HG03060 (cell line): ENCODE results near the gene RBM47.
A peak's percentile ranks its signal among the peaks of the same experiment; 100 is the strongest.

Source experiments
- ATAC-seq: cut with Tn5 transposase; IDR thresholded peaks from one replicate; pipeline ENCODE4 v1.9.1; 2021; ENCODE audit warnings: low read depth, moderate number of reproducible peaks; ENCODE audit not compliant: unreplicated experiment

RBM47 gene

DNA sequence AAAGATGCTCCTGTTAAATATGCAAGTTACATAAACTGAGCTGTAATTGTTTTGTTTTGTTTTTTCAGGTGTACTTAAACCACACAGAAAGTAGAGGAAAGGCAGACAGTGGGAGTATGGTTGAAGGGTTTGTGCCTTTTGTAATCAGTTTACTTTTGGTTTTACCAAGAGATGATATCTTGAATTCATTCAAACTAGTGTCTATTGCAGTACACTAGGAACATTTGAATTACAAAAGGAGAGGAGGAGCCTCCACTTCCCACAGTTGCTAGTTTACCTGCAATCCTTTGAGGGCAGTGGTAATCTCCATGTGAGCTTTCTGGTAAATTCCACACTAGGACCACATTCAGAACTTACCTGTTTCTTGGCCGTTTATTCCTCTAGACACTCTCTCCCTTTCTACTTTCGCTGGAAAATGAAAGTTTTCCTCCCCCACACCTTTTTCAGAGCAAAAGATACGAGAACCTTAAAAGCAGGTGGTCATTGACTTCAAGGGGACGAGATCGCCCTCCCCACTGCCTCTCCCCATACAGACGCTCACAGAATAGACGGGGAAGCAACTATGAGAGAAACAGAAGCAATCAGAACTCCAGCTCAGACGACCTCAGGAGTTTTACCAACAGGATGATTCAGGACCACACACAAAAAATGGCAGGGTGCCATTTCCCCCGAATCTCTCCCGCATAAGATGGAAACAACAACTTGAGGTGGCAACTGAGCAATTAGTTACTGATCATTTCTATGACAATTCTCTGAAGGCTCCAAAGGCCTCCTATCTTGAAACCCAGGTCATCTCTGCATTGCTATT lies 3.3 kb downstream of the RBM47 start:
- ATAC-seq: no peak

DNA sequence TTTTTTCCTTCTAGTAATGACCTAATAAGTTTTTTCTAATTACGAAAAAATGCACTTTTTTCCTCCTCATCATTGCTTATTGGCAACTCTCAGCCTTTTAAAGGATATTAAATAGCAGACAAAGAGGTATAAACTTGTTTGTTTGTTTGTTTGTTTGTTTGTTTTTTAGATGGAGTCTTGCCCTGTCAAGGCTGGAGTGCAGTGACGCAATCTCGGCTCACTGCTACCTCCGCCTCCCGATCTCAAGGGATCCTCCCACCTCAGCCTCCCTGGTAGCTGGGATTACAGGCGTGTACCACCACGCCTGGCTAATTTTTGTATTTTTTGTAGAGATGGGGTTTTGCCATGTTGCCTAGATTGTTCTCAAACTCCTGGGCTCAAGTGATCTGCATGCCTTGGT lies 6.0 kb downstream of the RBM47 start:
- ATAC-seq: no peak

DNA sequence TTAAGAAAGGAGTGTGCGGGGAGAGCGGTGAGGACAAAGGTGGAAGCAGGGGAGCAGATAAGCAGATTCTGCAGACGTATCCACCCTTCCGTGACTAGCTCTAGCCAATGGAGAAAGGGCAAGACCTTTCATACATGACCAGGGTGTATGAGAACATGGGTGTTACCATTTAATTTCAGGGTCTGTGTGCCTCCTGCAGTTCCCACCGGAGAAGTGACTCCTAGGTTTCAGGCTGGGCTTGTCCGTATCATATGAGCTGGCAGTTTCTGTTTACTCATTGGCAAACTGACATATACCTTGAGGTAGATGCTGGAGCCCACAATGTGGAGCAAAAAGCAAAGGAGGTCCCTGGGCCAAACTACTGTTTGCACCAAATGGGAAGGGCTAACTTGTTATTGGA lies 6.8 kb downstream of the RBM47 start:
- no peak for ATAC-seq

DNA sequence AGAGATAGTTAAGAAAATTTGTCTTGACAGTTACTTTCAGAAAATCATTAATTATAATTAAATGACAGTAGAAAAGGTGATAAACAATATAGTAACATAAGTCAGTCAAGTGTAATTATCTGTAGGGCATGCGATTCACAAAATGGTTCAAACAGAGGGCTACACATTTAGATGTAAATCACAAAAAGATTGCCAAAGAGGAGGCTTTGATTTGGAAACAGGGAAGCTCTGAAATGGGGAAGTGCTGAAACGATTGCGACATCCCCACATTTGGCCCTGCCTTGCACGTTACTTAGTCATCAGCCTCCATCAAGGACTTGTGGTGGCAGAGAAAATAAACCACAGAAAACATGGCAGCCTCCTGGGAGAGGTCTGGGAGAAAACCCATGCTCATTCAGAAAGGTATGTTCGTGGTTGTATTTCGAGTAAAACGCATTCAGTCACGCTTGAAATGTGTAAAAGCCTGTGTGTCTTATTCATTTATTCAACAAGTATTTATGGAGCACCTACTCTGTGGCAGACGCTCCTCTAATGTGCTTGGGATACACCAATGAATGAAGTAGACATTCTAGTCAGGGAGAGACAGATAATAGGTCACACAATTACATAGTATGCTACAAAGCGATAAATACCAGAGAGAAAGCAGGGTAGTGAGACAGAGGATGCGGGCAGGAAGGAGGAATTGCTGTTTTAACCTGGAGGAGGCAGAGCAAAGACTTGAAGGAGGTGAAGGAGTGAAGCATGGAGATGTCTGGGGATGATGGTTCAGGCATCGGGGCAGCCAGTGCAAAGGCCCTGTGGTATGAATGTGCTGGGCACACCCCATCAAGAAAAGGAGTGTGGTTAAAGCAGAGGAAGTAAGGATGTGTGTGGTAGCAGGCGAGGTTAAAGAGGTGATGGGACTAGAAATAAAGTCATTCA lies 7.8 kb downstream of the RBM47 start:
- peak; percentile 38 for ATAC-seq

DNA sequence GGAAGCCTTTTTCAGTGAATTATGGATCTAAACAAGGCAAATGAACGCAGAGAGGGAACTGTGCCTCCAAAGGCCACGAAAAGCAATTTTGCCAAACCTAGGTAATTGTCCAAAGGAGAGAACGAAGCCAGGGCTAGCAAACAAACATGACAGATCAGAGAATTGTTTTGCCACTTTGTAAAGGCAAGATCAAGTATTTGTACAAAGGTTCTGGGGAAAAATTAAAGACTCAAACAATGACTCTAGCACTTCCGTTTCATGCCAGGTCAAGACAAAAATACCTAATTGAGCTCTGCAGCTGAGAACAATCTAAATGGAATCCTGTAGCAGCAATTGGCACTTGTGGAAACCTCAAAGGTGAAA lies 8.5 kb downstream of the RBM47 start:
- ATAC-seq: peak; percentile 21

DNA sequence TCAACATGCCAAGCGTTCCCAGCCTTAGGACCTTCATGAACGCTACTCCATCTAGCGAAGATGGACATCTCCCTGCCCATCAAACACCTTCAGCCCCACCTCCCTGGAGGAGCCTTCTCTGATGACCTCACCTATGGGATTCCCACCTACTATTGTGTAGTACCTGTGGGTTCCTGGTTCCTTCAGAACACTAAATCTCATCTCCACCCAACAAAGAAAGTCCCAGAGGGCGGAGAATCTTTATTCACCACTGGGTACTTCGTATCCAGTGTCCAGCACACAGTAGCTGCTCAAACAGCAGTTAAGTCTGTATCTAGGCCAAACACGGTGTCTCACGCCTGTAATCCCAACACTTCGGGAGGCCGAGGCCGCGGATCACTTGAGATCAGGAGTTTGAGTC lies 10.1 kb downstream of the RBM47 start:
- no peak for ATAC-seq

DNA sequence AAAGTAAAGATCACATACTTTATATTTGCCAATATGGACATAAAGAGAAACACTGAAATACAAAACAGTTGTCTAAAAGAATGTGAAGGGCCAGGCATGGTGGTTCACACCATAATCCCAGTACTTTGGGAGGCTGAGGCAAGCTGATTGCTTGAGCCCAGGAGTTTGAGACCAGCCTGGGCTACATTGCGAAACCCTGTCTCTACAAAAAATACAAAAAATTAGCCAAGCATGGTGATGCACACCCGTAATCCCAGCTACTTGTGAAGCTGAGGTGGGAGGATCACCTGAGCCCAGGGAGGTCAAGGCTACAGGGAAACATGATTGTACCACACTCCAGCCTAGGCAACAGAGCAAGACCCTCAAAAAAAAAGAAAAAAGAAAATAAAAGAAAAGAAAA lies 11.8 kb downstream of the RBM47 start:
- no peak for ATAC-seq

DNA sequence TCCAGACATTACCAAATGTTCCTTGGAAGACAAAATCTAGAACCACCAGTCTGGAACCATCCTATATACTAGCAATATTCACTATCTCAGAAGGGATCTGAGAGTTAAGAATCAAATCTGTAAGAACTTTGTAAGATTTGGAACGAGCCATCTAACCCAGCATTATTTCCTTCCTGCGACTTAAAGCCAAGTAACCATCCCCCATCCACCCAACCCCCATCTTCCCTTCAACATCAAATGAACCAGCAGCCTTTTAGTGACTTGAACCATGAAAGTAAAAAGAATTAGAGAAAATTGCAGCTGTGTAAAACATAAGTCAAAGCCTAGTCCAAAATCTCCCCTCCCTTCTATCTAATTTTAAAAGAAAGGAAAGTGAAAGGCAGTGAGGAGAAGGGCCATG lies 15.6 kb downstream of the RBM47 start:
- ATAC-seq: no peak

DNA sequence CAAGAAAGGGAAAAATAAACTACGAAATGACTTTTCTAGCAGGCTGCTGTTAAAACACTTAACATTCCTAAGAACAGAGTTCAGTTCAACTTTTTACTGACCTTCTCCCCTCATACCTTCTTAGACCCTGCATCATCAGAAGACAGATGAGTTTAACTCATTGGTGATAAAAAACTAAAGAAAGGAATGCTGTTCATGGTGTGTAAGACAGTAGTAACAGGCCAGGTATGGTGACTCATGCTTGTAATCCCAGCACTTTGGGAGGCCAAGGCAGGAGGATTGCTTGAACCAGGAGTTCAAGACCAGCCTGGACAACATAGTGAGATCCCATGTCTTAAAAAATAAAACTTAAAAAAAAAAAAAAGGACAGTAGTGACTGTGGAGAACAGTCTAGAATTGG lies 16.2 kb downstream of the RBM47 start:
- ATAC-seq: no peak

DNA sequence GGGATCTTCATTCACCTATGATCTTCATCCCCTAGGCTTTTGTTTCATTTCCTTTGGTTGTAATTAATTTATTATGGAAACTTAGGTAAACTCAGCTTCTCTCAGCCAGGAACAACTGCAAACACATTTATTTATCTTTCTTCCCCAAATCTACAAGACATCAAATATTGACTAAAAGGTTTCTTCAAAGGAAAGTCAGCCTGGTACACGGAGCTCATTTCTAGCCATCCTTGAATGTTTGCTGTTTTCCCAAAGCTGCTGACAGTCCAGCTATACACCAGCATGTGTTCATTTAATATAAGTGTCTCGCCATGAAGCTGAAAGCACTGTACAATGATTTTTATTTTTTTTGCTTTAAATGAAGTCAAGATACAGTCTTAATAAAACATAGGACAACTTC lies 16.8 kb downstream of the RBM47 start:
- ATAC-seq: no peak

DNA sequence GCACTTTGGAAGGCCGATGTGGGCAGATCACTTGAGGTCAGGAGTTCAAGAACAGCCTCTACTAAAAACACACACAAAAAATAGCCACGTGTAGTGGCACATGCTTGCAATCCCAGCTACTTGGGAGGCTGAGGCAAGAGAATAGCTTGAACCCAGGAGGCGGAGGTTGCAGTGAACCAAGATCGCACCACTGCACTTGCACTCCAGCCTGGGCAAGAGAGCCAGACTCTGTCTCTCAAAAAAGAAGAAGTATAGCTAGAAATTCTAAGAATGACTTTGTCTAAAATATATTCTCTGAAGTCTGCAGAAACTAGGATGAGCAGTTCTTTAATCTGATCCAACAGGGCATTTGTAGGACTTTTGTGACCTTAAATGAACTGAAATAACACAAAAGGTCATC lies 17.4 kb downstream of the RBM47 start:
- no peak for ATAC-seq

DNA sequence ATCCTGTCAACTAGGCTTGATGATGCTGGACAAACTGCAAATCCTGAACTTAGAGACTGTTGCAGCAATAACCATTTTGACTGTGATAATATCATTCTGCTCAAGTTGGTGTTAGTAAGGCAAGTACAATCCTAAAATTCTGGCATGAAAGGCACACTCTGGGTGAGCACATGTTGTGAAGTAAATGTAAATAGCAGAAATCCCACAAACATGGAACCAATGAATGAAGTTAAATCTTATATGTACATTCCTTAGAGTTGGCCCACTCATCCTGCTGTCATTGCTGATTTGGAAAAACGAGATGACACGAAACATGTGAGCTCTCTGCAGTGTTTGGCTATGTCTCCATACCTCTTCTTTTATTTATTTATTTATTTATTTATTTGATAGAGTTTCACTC lies 21.0 kb downstream of the RBM47 start:
- no peak for ATAC-seq

DNA sequence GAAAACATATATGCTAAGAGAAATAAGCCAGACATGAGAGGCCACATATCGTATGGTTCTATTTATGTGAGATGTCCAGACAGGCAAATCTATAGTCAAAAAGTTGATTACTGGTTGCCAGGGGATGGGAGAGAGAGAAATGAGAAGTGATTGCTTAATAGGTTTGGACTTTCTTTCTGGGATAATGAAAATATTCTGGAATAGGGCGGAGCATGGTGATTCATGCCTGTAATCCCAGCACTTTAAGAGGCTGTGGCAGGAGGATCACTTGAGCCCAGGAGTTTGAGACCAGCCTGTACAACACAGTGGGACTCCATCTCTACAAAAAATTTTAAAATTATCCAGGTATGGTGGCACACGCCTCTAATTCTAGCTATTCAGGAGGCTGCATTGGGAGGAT lies 22.4 kb downstream of the RBM47 start:
- ATAC-seq: no peak

DNA sequence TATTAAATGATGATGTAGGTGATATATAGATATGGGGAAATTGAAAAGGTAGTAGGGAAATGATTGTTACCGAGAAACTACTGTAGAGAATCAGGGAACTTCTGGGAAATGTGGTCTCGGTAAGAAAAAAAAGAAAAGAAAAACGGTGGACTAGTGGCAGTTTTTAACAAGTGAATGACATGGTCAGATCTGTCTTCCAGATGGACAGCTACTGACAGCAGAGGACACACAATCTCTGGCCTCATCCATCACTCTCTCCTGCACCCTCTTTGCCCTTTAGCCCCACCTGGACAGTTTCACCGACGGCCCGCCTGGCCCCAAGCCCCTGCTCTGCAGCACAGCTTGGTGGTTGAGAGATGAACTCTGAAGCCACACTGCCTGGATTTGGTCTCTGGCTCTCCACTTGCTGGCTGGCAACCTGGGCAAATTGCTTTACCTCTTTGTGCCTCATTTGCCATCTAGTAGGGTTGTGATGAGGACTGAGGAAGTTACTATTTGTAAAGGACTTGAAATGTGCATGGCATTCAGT lies 23.4 kb downstream of the RBM47 start:
- no peak for ATAC-seq

DNA sequence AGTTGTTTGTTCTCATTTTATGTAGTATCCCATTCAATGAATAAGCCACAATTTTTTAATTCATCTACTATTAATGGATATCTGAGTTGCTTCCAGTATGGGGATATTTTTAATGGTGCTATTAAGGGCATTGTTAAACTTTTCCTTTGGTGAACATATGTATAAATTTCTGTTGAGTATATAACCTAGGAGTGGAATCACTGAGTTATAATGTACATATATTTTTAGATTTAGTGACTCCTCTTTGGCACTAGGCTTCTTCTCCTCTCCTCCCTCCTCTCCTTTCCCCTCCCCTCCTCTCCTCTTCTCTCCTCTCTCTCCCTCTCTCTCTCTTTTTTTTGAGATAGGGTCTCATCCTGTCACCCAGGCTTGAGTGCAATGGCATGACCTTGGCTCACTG lies 26.4 kb downstream of the RBM47 start:
- ATAC-seq: no peak

DNA sequence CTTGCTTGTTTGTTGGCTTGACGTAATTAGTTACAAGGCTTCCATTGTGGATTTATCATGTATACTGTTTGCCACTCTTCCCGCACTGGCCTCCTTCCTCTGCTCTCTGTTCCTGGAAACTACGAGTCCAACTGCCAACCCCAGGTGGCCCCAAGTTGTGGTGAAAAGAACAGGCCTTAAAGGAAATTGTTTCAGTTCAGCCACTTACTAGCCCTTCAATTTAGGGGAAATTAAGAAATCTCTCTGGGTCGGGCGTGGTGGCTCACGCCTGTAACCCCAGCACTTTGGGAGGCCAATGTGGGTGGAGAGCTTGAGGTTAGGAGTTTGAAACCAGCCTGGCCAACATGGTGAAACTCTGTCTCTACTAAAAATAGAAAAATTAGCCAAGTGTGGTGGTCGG lies 28.0 kb downstream of the RBM47 start:
- ATAC-seq: no peak

DNA sequence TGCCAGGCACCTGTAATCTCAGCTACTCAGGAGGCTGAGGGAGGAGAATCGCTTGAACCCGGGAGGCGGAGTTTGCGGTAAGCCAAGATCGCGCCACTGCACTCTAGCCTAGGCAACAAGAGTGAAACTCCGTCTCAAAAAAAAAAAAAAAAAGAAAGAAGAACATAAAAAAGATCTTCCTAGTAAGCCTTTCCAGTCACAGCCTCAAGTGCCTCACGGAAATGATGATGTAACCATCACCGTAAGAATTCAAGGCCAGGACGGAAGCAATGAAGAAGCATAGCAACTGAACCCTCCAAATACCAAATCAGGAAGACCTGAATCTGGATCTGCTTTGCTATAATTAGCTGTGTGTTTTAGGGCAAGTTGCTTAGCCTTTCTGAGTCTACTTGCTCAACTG lies 28.8 kb downstream of the RBM47 start:
- no peak for ATAC-seq

DNA sequence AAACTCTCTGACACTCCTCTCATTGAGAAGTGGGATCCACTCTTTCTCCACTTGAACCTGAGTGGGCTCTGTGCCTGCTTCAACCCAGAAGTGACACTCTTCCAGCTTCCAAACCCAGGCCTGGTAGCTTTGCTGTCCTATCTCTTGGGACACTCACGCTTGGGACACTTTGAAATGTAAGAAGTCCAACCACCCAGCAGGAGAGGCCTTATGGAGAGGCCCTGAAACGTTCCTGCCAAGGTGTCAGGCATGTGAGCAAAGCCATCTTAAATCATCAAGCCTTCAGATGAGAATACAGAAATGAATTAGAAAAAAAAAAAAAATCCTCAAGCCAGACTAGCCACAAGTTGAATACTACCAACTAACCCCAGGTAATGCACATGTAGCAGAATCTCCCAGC lies 30.2 kb downstream of the RBM47 start:
- no peak for ATAC-seq

DNA sequence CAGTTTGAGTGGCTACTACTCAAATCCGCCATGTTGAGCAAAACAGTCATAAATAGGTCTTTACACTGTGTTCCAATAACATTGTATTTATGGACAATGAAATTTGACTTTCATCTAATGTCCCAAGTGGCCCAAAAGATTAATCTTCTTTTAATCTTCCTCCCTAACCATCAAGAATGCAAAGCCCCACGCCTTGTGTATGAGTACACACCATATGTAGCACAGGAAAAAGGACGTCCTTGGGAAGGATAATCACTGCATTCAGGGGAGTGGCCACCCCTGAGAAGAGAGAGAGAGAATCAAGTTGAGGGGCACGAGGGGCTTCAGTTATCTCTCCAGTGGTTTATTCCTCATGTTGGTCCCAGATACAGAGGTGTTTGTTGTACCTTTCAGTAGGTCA lies 33.1 kb downstream of the RBM47 start:
- no peak for ATAC-seq

DNA sequence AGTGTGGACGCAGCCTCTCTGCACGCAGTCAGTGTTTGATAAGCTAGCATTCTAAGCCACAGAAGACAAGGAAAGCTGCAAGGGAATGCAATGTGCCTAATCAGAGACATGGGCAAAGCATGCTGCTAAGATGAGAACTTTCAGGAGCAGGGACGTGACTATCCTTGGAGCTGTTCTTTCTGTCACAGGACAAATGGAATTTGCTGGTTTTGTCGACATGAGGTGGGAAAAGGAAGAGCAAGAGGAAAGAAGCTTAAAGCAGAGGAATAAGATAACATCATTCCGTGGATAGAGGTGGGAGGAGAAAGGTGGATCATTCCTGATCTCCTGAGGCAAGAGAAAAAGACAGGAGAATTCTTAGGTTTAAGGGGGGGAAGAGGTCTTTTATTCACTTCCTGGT lies 33.7 kb downstream of the RBM47 start:
- no peak for ATAC-seq

DNA sequence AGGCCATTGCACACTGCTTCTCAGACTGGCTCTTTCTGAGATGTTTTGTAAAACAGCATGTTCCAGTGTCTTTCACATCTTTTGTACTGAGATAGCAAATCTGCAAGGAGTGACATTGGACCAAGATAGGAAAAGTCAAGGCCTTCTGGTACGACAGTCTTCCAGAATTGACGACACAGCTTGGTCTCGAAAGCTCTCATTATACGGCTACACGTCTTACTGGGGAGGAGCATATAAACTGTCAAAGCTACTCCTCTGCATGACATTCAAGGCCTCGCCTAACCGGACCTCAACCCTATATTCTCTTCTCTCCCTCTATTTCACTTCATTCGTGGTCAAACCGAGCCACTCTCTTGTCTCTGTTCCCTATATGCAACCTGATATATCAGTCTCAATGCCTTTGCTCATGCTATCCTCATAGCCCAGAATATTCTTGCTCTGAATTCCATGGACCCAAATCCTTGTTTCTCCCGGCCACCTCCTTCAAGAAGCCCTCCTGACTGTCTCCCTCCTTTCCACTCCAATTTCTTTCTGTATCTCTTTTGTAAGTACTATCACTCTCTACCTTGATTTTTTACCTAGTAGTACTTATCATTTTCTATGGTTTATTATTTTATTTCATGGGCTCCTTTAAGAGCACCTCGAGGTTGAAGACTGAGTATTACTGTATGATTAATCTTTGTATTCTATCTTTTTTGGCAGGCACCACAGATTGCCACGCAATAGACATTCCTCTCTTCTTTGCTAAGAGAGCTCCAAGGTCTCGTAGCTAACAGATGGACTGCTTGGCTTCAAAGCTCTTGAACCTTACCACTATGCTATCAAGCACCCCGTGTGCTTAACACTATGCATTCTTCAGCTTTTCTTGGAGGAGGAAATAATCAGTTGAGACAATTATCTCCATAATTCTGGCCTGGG lies 35.1 kb downstream of the RBM47 start:
- no peak for ATAC-seq
